H9 (cell line): ENCODE data around the gene LINC01488. TPM values are rescaled to one million over a fixed set of nuclear protein-coding genes. Genes with fewer than 3 reads are reported as not detected.
A peak's percentile ranks its signal among the peaks of the same experiment; 100 is the strongest.

Experiments used
- DNase-seq: peaks from one replicate; pipeline ENCODE4 v3.0.0-alpha.2; 2017
- H2AFZ ChIP-seq: one replicate; pipeline ENCODE4 v1.6.1; 2013; ENCODE audit warnings: mild to moderate bottlenecking, low read length, control low read depth, moderate library complexity
- H2AK5ac ChIP-seq: 2 replicates; pipeline ENCODE4 v1.6.1; 2013; ENCODE audit warnings: low read length, control low read depth, mixed read lengths; ENCODE audit not compliant: insufficient read length
- H2BK120ac ChIP-seq: one replicate; pipeline ENCODE4 v1.6.1; 2013; ENCODE audit warnings: low read depth, mild to moderate bottlenecking, low read length, control low read depth, inconsistent platforms; ENCODE audit not compliant: poor library complexity, severe bottlenecking
- H2BK12ac ChIP-seq: 2 replicates; pipeline ENCODE4 v1.6.1; 2013; ENCODE audit warnings: low read length, control low read depth, mixed read lengths, low read depth; ENCODE audit not compliant: insufficient read length
- H2BK15ac ChIP-seq: 2 replicates; pipeline ENCODE4 v1.6.1; 2013; ENCODE audit warnings: low read depth, low read length, control low read depth
- H2BK20ac ChIP-seq: one replicate; pipeline ENCODE4 v1.6.1; 2013; ENCODE audit warnings: low read depth, mild to moderate bottlenecking, low read length, control low read depth, inconsistent platforms; ENCODE audit not compliant: poor library complexity, severe bottlenecking
- H2BK5ac ChIP-seq: 2 replicates; pipeline ENCODE4 v1.6.1; 2013; ENCODE audit warnings: low read length, control low read depth, mixed read lengths; ENCODE audit not compliant: insufficient read length
- H3K14ac ChIP-seq: 2 replicates; pipeline ENCODE4 v1.6.1; 2013; ENCODE audit warnings: low read length, control low read depth; ENCODE audit not compliant: insufficient read depth
- H3K18ac ChIP-seq: 2 replicates; pipeline ENCODE4 v1.6.1; 2013; ENCODE audit warnings: low read depth, mild to moderate bottlenecking, mixed read lengths, low read length, control low read depth; ENCODE audit not compliant: insufficient read length
- H3K23ac ChIP-seq: 2 replicates; pipeline ENCODE4 v1.6.1; 2013; ENCODE audit warnings: low read length, control low read depth, mixed read lengths, low read depth; ENCODE audit not compliant: insufficient read length
- H3K23me2 ChIP-seq: 2 replicates; pipeline ENCODE4 v1.6.1; 2013; ENCODE audit warnings: low read depth, mild to moderate bottlenecking, mixed read lengths, low read length, control low read depth; ENCODE audit not compliant: insufficient read length, poor library complexity, severe bottlenecking
- H3K27ac ChIP-seq: 2 replicates; pipeline ENCODE4 v1.5.1; 2013; ENCODE audit warnings: low read length, control low read depth, mixed read lengths, low read depth; ENCODE audit not compliant: insufficient read length
- H3K27me3 ChIP-seq: 2 replicates; pipeline ENCODE4 v1.6.1; 2013; ENCODE audit warnings: low read length, control low read depth, inconsistent platforms; ENCODE audit not compliant: insufficient read depth
- H3K4ac ChIP-seq: 2 replicates; pipeline ENCODE4 v1.6.1; 2013; ENCODE audit warnings: low read depth, mild to moderate bottlenecking, control low read depth, inconsistent platforms, low read length, moderate library complexity
- H3K4me1 ChIP-seq: 2 replicates; pipeline ENCODE4 v1.6.1; 2013; ENCODE audit warnings: low read length, control low read depth, inconsistent platforms; ENCODE audit not compliant: insufficient read depth
- H3K4me2 ChIP-seq: 2 replicates; pipeline ENCODE4 v1.6.1; 2013; ENCODE audit warnings: low read length, control low read depth, mixed read lengths; ENCODE audit not compliant: insufficient read length, insufficient read depth
- H3K56ac ChIP-seq: 2 replicates; pipeline ENCODE4 v1.6.1; 2013; ENCODE audit warnings: low read depth, mild to moderate bottlenecking, mixed read lengths, low read length, control low read depth; ENCODE audit not compliant: insufficient read length
- H3K79me1 ChIP-seq: 2 replicates; pipeline ENCODE4 v1.6.1; 2013; ENCODE audit warnings: low read depth, mild to moderate bottlenecking, moderate library complexity, low read length, control low read depth, inconsistent platforms; ENCODE audit not compliant: insufficient read depth, poor library complexity, severe bottlenecking
- H3K79me2 ChIP-seq: 2 replicates; pipeline ENCODE4 v1.6.1; 2013; ENCODE audit warnings: low read length, control low read depth, inconsistent platforms; ENCODE audit not compliant: insufficient read depth
- H3K9ac ChIP-seq: 2 replicates; pipeline ENCODE4 v1.6.1; 2013; ENCODE audit warnings: low read length, control low read depth, mixed read lengths; ENCODE audit not compliant: insufficient read length; ENCODE audit errors: extremely low read depth
- H3K9me3 ChIP-seq: one replicate; pipeline ENCODE4 v1.6.1; 2013; ENCODE audit warnings: low read depth, low read length, inconsistent platforms; ENCODE audit not compliant: control insufficient read depth
- H3T11ph ChIP-seq: one replicate; pipeline ENCODE4 v1.6.1; 2013; ENCODE audit warnings: mild to moderate bottlenecking, low read length, control low read depth, inconsistent platforms
- H4K20me1 ChIP-seq: one replicate; pipeline ENCODE4 v1.6.1; 2013; ENCODE audit not compliant: control insufficient read depth, insufficient read length, insufficient read depth
- H4K5ac ChIP-seq: 2 replicates; pipeline ENCODE4 v1.6.1; 2013; ENCODE audit warnings: low read depth, mild to moderate bottlenecking, mixed read lengths, low read length, control low read depth; ENCODE audit not compliant: insufficient read length
- H4K8ac ChIP-seq: replicated peaks from 2 replicates; pipeline ENCODE4 v1.6.1; 2013; ENCODE audit warnings: low read length, control low read depth, mixed read lengths, low read depth; ENCODE audit not compliant: insufficient read length
- H4K91ac ChIP-seq: 2 replicates; pipeline ENCODE4 v1.6.1; 2013; ENCODE audit warnings: low read depth, mild to moderate bottlenecking, moderate library complexity, mixed read lengths, low read length, control low read depth; ENCODE audit not compliant: insufficient read length
- H3K27ac Mint-ChIP-seq, 3 experiments: 2 replicates in 2 of 3; 3 replicates in 1 of 3; pipeline ENCODE4 v1.8.0; 2020 to 2021; ENCODE audit warnings: mixed read lengths in 3 of 3, mild to moderate bottlenecking in 1 of 3, moderate library complexity in 1 of 3
- H3K27me3 Mint-ChIP-seq: 2 replicates; pipeline ENCODE4 v1.8.0; 2021; ENCODE audit warnings: low read depth, mild to moderate bottlenecking, moderate library complexity, mixed read lengths
- H3K36me3 Mint-ChIP-seq, 3 experiments: 2 replicates in 2 of 3; 3 replicates in 1 of 3; pipeline ENCODE4 v1.8.0; 2020 to 2021; ENCODE audit warnings: low read depth in 3 of 3, mixed read lengths in 3 of 3; ENCODE audit not compliant: insufficient read depth in 1 of 3
- H3K4me1 Mint-ChIP-seq, 2 experiments: 2 replicates each; pipeline ENCODE4 v1.8.0; 2020; ENCODE audit warnings: mixed read lengths in 2 of 2
- H3K4me3 Mint-ChIP-seq, 2 experiments: 2 replicates in 1 of 2; 3 replicates in 1 of 2; pipeline ENCODE4 v1.8.0; 2020 to 2021; ENCODE audit warnings: mild to moderate bottlenecking in 2 of 2, mixed read lengths in 2 of 2, moderate library complexity in 1 of 2
- H3K9me3 Mint-ChIP-seq, 2 experiments: 2 replicates in 1 of 2; 3 replicates in 1 of 2; pipeline ENCODE4 v1.8.0; 2020; ENCODE audit warnings: mild to moderate bottlenecking in 2 of 2, mixed read lengths in 2 of 2, moderate library complexity in 1 of 2
- WGBS: extraction: QIAGEN DNeasy Blood & Tissue Kit; methylation state at CpG from one replicate; pipeline ENCODE4 v1.1.7; 2013; ENCODE audit warnings: missing lambda C conversion rate, low lambda C conversion rate, mixed read lengths; ENCODE audit not compliant: insufficient read length; ENCODE audit errors: extremely low coverage; 5-methylcytosine and 5-hydroxymethylcytosine counted together
- total RNA-seq: library from RNA; stranded (reverse); gene quantifications from 2 replicates; pipeline ENCODE4 v1.2.1, GENCODE V29; 2021
- TF ChIP-seq, protein P1 (sequence below): fragments of 200-600 bp; sonication (generic); conservative IDR thresholded peaks from 3 replicates; pipeline ENCODE4 v1.8.0; 2021; ENCODE audit warnings: antibody characterized with exemption, mild to moderate bottlenecking

LINC01488 gene
- total RNA-seq, 1 experiment from 2014 or later, result not detected

DNA sequence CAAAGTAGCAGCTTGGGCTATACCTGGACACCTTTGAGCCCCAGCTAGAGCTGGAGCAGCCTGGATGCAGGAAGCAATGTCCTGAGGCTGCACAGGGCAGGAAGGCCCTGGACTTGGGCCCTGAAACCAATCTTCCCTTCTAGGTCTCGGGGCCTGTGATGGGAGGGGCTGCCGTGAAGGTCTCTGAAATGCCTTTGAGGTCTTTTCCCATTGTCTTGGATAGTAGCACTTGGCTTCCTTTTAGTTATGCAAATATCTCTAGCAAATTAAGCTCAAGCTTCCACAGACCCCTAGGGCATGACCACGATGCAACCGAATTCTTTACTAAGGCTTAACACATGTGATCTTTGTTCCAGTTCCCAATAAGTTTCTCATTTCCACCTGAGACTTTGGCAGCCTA is 40.0 kb downstream of the LINC01488 start:
- Histone ChIP-seq H2BK20ac (no peak overlapping the region), H3K79me2 (no peaks in the 10 kb centered on the region), H3K9me3 (no peaks in the 10 kb centered on the region), H3K4me2 (peak overlapping the region; percentile 12), H2AFZ (no peak overlapping the region), H3T11ph (no peak overlapping the region), H3K79me1 (no peaks in the 10 kb centered on the region), H3K18ac (no peak overlapping the region), H4K8ac (no peak overlapping the region), H2AK5ac (no peak overlapping the region), H4K5ac (no peak overlapping the region), H2BK5ac (no peak overlapping the region), H2BK120ac (no peak overlapping the region), H2BK15ac (no peak overlapping the region), H3K27me3 (no peaks in the 10 kb centered on the region), H4K20me1 (no peaks in the 10 kb centered on the region), H3K23ac (no peak overlapping the region), H3K4ac (no peak overlapping the region), H4K91ac (no peak overlapping the region), H3K27ac (peak overlapping the region; percentile 2), H3K9ac (no peak overlapping the region), H3K14ac (no peak overlapping the region; the same call in 1 of the 2 replicates), H3K4me1 (peaks cover 11% of the 10 kb centered on the region; the same call in 1 of the 2 replicates), H3K56ac (no peak overlapping the region), H2BK12ac (no peak overlapping the region), H3K23me2 (no peaks in the 10 kb centered on the region)
- TF ChIP-seq, protein P1, sequence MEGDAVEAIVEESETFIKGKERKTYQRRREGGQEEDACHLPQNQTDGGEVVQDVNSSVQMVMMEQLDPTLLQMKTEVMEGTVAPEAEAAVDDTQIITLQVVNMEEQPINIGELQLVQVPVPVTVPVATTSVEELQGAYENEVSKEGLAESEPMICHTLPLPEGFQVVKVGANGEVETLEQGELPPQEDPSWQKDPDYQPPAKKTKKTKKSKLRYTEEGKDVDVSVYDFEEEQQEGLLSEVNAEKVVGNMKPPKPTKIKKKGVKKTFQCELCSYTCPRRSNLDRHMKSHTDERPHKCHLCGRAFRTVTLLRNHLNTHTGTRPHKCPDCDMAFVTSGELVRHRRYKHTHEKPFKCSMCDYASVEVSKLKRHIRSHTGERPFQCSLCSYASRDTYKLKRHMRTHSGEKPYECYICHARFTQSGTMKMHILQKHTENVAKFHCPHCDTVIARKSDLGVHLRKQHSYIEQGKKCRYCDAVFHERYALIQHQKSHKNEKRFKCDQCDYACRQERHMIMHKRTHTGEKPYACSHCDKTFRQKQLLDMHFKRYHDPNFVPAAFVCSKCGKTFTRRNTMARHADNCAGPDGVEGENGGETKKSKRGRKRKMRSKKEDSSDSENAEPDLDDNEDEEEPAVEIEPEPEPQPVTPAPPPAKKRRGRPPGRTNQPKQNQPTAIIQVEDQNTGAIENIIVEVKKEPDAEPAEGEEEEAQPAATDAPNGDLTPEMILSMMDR, result no peak
- Mint-ChIP-seq H3K36me3 (peaks cover 7 to 26% (median 13%) of the 10 kb centered on the region in 3 experiments), H3K4me3 (peak overlapping the region; percentile 12 to 28; a peak in 3 of 5 replicates), H3K27ac (peak overlapping the region; percentile 76 to 94 (median 86)), H3K4me1 (peaks cover 47 to 50% of the 10 kb centered on the region in 2 experiments), H3K27me3 (peaks cover 20% of the 10 kb centered on the region), H3K9me3 (peaks cover 14 to 21% of the 10 kb centered on the region in 2 experiments)
- WGBS, result no CpG with 5 or more reads among the region's 4 CpGs
- peak; percentile 91 for DNase-seq
